Thoracic aorta (tissue), 2 donors: ENCODE data around the gene AWAT2. TPM values are rescaled to one million over a fixed set of nuclear protein-coding genes. Genes with fewer than 3 reads are reported as not detected.

Experiments used
- ATAC-seq: fragments of 150-250 bp; one replicate; pipeline ENCODE4 v1.8.0; 2017; ENCODE audit warnings: low read depth; ENCODE audit not compliant: insufficient number of reproducible peaks, low FRiP score
- DNase-seq: peaks from one replicate; pipeline ENCODE4 v3.0.0-alpha.2; 2020; ENCODE audit warnings: low spot score
- H3K27ac ChIP-seq, 2 donors: fragments of 200-600 bp; sonication (generic); 1 replicate in 1 of 2; 2 replicates in 1 of 2; pipeline ENCODE4 v1.5.1; 2016; ENCODE audit warnings: mild to moderate bottlenecking in 2 of 2, moderate library complexity in 2 of 2
- H3K27me3 ChIP-seq: fragments of 200-600 bp; sonication (generic); replicated peaks from 2 replicates; pipeline ENCODE4 v1.6.0; 2016; ENCODE audit warnings: mild to moderate bottlenecking; ENCODE audit not compliant: insufficient read depth
- H3K36me3 ChIP-seq: fragments of 200-600 bp; sonication (generic); one replicate; pipeline ENCODE4 v1.5.1; 2016
- H3K4me1 ChIP-seq, 2 donors: fragments of 200-600 bp; sonication (generic); 1 replicate in 1 of 2; 2 replicates in 1 of 2; pipeline versions ENCODE4 v1.5.1 to v1.6.0; 2016; ENCODE audit warnings: low read depth in 2 of 2, mild to moderate bottlenecking in 1 of 2; ENCODE audit not compliant: control insufficient read depth in 1 of 2
- H3K4me3 ChIP-seq: fragments of 200-600 bp; sonication (generic); 2 replicates; pipeline ENCODE4 v1.5.1; 2016; ENCODE audit warnings: mild to moderate bottlenecking
- H3K9me3 ChIP-seq: fragments of 200-600 bp; sonication (generic); 2 replicates; pipeline ENCODE4 v1.5.1; 2016
- CTCF ChIP-seq: fragments of 200-600 bp; sonication (generic); IDR thresholded peaks from one replicate; pipeline ENCODE4 v1.5.1; 2019; ENCODE audit warnings: antibody characterized with exemption
- total RNA-seq, 2 donors: library from RNA; depleted of rRNA; stranded (reverse); fragments of >200 nt; gene quantifications; one replicate each; pipeline versions ENCODE4 v1.1.0 to v1.2.3, GENCODE V29; 2016

The AWAT2 gene, protein sequence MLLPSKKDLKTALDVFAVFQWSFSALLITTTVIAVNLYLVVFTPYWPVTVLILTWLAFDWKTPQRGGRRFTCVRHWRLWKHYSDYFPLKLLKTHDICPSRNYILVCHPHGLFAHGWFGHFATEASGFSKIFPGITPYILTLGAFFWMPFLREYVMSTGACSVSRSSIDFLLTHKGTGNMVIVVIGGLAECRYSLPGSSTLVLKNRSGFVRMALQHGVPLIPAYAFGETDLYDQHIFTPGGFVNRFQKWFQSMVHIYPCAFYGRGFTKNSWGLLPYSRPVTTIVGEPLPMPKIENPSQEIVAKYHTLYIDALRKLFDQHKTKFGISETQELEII
- not detected for total RNA-seq

DNA sequence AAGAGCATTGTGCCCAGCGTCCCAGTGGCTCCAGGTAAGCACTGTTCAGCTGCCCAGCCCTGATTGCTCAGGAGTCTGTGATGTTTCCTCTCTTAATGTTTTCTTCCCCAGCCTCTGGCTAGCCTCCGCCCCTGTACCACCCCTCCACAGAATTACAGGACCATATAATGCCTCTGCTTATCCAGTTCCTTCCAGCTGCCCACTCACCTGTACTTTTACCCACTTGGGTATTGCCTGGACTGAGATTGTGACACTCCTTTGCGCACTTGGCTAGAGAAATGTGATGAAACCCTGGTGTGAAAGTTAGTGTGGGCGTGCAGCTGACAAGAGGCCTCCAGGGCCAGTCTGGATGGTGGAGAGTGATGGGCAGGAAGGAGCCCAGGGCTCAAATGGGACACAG is at the start of gene AWAT2:
Gene AWAT2, minus strand, starts transcription at position 14 of the 400 bp plus-strand sequence. Its CDS starts 6 bp downstream, at position 8.
- H3K27me3 ChIP-seq: no peaks in the 10 kb centered on the region
- TF ChIP-seq CTCF: no peak

GRCh38 chrX:70096052-70096451 is 46.3 kb upstream of the AWAT2 start:
- Histone ChIP-seq H3K27me3 (no peaks in the 10 kb centered on the region), H3K4me1 (no peaks in the 10 kb centered on the region), H3K27ac (no peak overlapping the region), H3K4me3 (no peak overlapping the region), H3K36me3 (no peaks in the 10 kb centered on the region), H3K9me3 (no peaks in the 10 kb centered on the region)
- TF ChIP-seq CTCF: no peak
- ATAC-seq: no peak
- DNase-seq: no peak

More for the DNA sequence above, at the start of gene AWAT2:
- no peaks in the 10 kb centered on the region for H3K4me1 ChIP-seq
- no peak within 1 kb of the TSS for H3K4me3 ChIP-seq
- DNase-seq: no peak
- no peak within 1 kb of the TSS for H3K27ac ChIP-seq
- no peaks in the 10 kb centered on the region for H3K9me3 ChIP-seq
- ATAC-seq: no peak
- no peaks in the 10 kb centered on the region for H3K36me3 ChIP-seq

DNA sequence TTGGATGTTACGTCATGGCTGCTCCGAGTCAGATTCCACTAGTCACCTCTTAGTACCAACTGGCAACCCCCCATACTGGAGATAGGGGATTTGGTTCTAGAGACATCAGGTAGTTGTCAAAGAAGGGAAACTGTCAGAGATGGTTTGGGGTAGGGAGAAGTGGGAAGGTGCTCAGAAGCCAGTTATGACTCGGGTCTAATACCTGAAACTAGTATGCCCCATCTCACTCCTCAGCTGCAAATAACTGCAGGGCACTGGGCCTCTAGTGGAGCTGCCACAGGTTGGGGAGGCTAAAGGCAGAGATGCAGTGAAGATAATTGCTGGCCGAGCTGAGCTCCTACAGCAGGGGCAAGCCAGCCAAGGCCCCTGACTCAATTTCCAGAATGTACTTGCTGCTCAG is 42.5 kb upstream of the AWAT2 start:
- no peaks in the 10 kb centered on the region for H3K27me3 ChIP-seq
- no peaks in the 10 kb centered on the region for H3K4me1 ChIP-seq
- no peaks in the 10 kb centered on the region for H3K9me3 ChIP-seq
- no peak for TF ChIP-seq CTCF
- DNase-seq (no peak), ATAC-seq (no peak)
- H3K4me3 ChIP-seq: no peak overlapping the region
- H3K36me3 ChIP-seq: no peaks in the 10 kb centered on the region
- H3K27ac ChIP-seq: no peak overlapping the region

- H3K27ac ChIP-seq: no peak overlapping the region
Measured at GRCh38 chrX:70089604-70090297, 40.0 kb upstream of the AWAT2 start.

More at GRCh38 chrX:70089604-70090297, 40.0 kb upstream of the AWAT2 start:
- no peaks in the 10 kb centered on the region for H3K36me3 ChIP-seq
- DNase-seq: no peak
- H3K4me1 ChIP-seq: no peaks in the 10 kb centered on the region
- no peak overlapping the region for H3K4me3 ChIP-seq
- no peaks in the 10 kb centered on the region for H3K9me3 ChIP-seq
- no peak for TF ChIP-seq CTCF
- no peaks in the 10 kb centered on the region for H3K27me3 ChIP-seq
- no peak for ATAC-seq
